Activated T-helper 1 cell treated with anti-CD3 and anti-CD28 coated beads, Interleukin-12 subunit alpha, Interleukin-12 subunit beta, Interleukin-2, Interleukin-4 antibody, amounts not matched to agents 30 ng/mL and 10 ng/mL and 1 ng/mL, durations not matched to agents 14 hours and 24 hours and 36 hours (primary cell): ENCODE results near the gene IQSEC1. TPM values are rescaled to one million over a fixed set of nuclear protein-coding genes. Genes with fewer than 3 reads are reported as not detected.

Source experiments
- DNase-seq: peaks from one replicate; pipeline ENCODE4 v3.0.0; 2021; ENCODE audit warnings: low spot score
- H3K27ac Mint-ChIP-seq: one replicate; pipeline ENCODE4 v1.8.0; 2021; ENCODE audit warnings: mild to moderate bottlenecking, mixed read lengths
- H3K27me3 Mint-ChIP-seq: one replicate; pipeline ENCODE4 v1.8.0; 2022; ENCODE audit warnings: mild to moderate bottlenecking, moderate library complexity, mixed read lengths; ENCODE audit not compliant: insufficient read depth
- H3K36me3 Mint-ChIP-seq: one replicate; pipeline ENCODE4 v1.8.0; 2021; ENCODE audit warnings: low read depth, mixed read lengths
- H3K4me1 Mint-ChIP-seq: one replicate; pipeline ENCODE4 v1.8.0; 2021; ENCODE audit warnings: low read depth, mixed read lengths
- H3K4me3 Mint-ChIP-seq: one replicate; pipeline ENCODE4 v1.8.0; 2021; ENCODE audit warnings: mild to moderate bottlenecking, moderate library complexity, mixed read lengths
- H3K9me3 Mint-ChIP-seq: one replicate; pipeline ENCODE4 v1.8.0; 2021; ENCODE audit warnings: mixed read lengths
- intact Hi-C: fragments of 100-400 bp; cut with micrococcal nuclease; formaldehyde crosslinking; loops from one replicate; pipeline ENCODE4 v1.15.1; 2024
- total RNA-seq: library from RNA; stranded (reverse); gene quantifications from 2 replicates; pipeline ENCODE4 v1.2.3, GENCODE V29; 2022

Gene IQSEC1
- total RNA-seq, 1 donor from 2014 or later = 31.4 TPM

DNA sequence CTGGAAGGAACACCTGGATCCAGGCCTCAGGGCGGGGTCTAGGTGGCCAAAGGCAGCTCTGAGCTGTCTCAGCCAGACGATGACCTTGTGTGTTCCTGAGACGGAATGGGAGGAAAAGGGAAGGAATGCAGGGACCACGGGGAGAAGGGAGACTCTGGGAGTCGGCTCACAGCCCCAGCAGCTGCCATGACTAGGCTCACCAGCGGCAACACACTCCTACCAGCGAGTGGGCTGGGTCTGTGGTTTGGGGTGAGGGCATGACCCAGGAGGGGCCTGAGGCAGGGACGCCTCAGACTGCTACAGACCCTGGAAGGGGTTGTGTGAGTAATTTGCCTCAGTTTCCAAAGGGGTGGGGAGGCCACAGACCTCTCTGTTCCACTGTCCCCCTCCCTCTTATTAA, 19.8 kb downstream of the IQSEC1 start:
- no peak overlapping the region for H3K27ac Mint-ChIP-seq
- no peak overlapping the region for H3K4me3 Mint-ChIP-seq
- no peak for DNase-seq
- H3K9me3 Mint-ChIP-seq = no peaks in the 10 kb centered on the region
- intact Hi-C loops = no loop called here
- no peaks in the 10 kb centered on the region for H3K36me3 Mint-ChIP-seq
- peaks cover 4% of the 10 kb centered on the region for H3K27me3 Mint-ChIP-seq
- peaks cover 6% of the 10 kb centered on the region for H3K4me1 Mint-ChIP-seq

DNA sequence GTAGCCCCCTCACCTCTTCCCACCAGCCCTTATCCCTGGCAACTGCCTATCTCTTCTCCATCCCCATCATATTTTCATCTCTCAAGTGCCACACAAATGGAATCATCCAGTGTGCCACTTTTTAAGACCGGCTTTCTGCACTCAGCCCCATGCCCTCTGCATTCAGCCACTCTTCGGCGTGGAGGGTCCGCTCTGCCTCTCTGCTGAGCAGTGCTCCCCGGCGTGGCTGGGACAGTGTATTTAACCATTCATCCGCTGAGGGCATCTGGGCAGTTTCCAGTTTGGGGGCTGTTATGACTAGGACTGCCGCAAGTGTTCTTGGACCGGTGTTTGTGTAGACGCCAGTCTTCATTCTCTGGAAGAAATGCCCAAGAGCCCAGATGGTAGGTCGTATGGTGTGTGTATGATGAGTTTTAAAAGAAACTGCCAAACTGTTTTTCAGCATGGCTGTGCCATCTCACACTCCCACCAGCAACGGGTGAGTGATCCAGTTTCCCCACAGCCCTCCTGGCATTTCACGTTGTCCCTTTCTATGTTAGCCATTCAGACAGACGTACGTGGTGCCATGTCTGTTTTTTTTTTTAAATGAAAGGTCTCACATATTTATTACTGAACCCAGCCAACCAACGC, 20.9 kb downstream of the IQSEC1 start:
- H3K4me1 Mint-ChIP-seq = peaks cover 6% of the 10 kb centered on the region
- peaks cover 4% of the 10 kb centered on the region for H3K27me3 Mint-ChIP-seq
- H3K4me3 Mint-ChIP-seq = no peak overlapping the region

DNA sequence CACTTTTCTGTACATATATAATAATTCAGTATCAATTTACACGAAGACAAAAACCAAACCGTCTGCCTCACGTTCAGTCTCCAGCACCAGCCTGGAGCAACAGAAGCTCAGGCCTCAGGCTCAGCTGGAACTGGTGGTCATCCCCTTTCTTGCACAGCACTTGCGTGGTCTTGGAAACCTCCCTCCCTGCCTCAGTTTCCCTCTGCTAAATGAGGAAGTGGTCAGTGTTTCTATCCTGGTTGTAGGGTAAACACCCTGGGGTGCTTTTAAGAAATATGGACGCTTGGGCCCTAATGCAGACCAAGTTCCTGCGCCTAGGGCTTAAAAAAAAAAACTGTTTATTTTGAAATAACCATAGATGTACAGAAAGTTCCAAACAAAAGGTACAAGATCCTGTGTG, 21.6 kb downstream of the IQSEC1 start:
- Mint-ChIP-seq H3K9me3 (no peaks in the 10 kb centered on the region), H3K27ac (no peak overlapping the region), H3K4me3 (no peak overlapping the region), H3K36me3 (no peaks in the 10 kb centered on the region), H3K27me3 (peaks cover 4% of the 10 kb centered on the region), H3K4me1 (peaks cover 11% of the 10 kb centered on the region)
- DNase-seq = no peak
- intact Hi-C loops = no loop called here

More for the DNA sequence above, 20.9 kb downstream of the IQSEC1 start:
- Mint-ChIP-seq H3K36me3 (no peaks in the 10 kb centered on the region), H3K27ac (no peak overlapping the region), H3K9me3 (no peaks in the 10 kb centered on the region)
- intact Hi-C loops = no loop called here
- DNase-seq = no peak

- Mint-ChIP-seq H3K4me3 (no peak overlapping the region), H3K27me3 (peaks cover 4% of the 10 kb centered on the region), H3K27ac (no peak overlapping the region), H3K9me3 (no peaks in the 10 kb centered on the region), H3K36me3 (no peaks in the 10 kb centered on the region), H3K4me1 (peaks cover 16% of the 10 kb centered on the region)
- DNase-seq = no peak
- intact Hi-C loops = no loop called here
Observed at GRCh38 chr3:13051066-13051465, 22.2 kb downstream of the IQSEC1 start.

- intact Hi-C loops = no loop called here
- Mint-ChIP-seq H3K36me3 (no peaks in the 10 kb centered on the region), H3K27ac (no peak overlapping the region), H3K4me1 (peaks cover 20% of the 10 kb centered on the region), H3K9me3 (no peaks in the 10 kb centered on the region), H3K27me3 (peaks cover 4% of the 10 kb centered on the region), H3K4me3 (no peak overlapping the region)
- DNase-seq = no peak
Observed at GRCh38 chr3:13050446-13050845, 22.8 kb downstream of the IQSEC1 start.

- intact Hi-C loops = no loop called here
- DNase-seq = no peak
- Mint-ChIP-seq H3K36me3 (no peaks in the 10 kb centered on the region), H3K4me1 (peaks cover 20% of the 10 kb centered on the region), H3K9me3 (no peaks in the 10 kb centered on the region), H3K27me3 (peaks cover 4% of the 10 kb centered on the region), H3K4me3 (no peak overlapping the region), H3K27ac (no peak overlapping the region)
Observed at GRCh38 chr3:13049400-13049799, 23.8 kb downstream of the IQSEC1 start.

DNA sequence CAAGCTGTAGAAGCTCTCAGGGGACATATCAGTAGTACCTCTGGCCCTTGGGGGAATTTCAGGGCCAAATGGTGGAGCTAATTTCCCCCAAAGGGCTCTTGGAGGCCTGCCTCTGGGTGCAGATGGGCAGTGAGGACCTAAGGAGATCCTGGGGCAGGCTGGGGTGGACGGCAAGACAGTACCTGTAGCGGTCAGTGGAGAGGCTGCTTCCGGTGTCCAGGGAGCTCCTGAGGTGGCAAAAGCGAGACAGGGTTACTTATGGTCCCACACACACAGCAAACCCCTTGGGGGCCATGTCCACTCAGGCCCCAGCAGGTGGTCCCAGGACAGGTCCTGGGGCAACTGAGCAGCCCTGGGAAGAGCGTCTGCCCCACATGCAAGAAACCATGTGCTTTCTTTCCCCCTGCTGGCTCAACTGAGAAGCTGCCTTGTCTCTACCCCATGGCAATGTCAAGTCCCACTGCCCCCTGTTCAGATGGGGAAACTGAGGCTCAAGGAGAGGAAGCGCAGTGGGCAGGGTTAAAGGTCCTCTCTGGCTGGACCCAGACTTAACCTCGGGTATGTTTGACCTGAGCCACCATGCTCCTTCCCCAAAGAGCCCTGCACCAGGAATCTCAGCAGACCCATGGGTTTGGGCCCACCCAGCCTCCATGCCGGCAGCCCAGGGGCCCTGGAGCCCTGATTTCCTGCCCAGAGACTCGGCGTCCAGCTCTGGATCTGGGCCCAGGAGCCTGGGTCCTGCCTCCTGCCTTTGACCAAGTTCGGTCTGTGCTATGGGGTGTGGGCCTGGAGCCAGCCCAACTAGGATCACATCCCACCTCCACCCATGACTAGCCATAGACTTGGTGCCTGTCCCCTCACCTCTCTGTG, 25.7 kb downstream of the IQSEC1 start:
- H3K27ac Mint-ChIP-seq = no peak overlapping the region
- H3K4me3 Mint-ChIP-seq = no peak overlapping the region
- intact Hi-C loops = no loop called here
- H3K4me1 Mint-ChIP-seq = peaks cover 20% of the 10 kb centered on the region
- H3K27me3 Mint-ChIP-seq = peaks cover 1% of the 10 kb centered on the region
- DNase-seq = no peak
- no peaks in the 10 kb centered on the region for H3K36me3 Mint-ChIP-seq
- no peaks in the 10 kb centered on the region for H3K9me3 Mint-ChIP-seq

DNA sequence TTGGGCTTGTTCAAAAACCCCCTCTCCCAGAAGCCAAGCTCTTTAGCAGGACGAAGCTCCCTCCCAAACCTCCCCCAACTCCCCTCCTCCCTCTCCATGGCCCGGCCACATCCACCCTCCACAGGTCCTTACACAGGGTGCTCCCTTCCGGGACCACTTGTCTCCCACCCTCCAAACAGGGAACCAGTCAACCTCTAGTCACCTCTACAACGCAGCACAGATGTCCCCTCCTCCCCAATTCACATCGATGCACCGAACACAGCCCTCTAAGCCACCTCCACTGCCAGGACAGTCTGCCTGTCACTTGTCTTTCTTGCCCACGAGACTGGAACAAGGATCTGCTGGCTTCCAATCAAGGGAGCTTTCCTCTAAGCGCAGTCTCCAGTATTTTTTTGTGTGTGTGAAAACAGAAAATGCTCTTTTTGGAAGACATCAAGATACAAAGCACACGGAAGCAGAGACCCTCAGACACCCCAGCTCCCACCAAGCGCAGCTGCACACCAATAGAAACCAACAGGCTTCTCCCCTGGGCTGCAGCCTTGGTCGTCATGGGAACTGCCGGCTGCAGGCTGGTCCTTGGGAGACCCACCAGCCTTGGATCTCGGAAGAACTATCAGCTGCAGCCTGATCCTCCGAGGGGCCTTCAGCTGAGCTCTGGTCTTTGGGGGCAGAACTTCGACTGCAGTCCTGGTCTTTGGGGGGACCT, 26.5 kb downstream of the IQSEC1 start:
- H3K9me3 Mint-ChIP-seq = no peaks in the 10 kb centered on the region
- intact Hi-C loops = no loop called here
- DNase-seq = no peak
- H3K27ac Mint-ChIP-seq = no peak overlapping the region
- no peaks in the 10 kb centered on the region for H3K36me3 Mint-ChIP-seq
- peaks cover 14% of the 10 kb centered on the region for H3K4me1 Mint-ChIP-seq
- H3K27me3 Mint-ChIP-seq = peaks cover 1% of the 10 kb centered on the region
- no peak overlapping the region for H3K4me3 Mint-ChIP-seq

DNA sequence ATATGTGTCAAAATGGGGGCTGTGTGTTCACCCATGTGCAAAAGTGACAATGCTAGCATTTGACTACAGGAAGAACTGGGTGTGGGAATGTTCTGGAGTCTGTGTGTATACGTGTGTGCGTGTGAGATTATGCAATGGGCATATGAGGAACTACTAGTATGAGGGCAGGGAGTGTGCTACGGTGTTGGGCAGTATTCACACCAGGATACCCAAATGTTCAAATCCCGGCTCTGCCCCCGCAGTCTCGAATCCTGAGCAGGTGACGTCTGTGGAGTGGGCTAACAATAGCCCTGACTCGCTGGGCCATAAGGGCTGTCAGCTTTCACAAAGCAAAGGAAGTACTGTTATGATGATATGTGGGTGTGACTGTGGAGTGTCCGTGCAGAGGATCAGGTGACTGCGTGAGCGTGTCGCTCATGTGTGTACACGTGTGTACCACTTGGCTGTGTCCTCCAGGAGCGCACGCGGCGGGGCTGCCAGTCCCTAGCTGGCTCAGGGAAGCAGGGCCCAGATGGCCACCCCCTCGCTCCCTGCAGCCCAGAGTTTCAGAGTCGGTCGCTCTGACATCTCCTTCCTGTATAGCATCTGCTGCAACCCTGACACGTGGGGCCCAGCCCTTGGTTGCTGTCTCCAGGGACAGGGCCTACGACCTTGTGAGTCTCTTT, 27.2 kb downstream of the IQSEC1 start:
- Mint-ChIP-seq H3K27me3 (peaks cover 1% of the 10 kb centered on the region), H3K4me1 (peaks cover 14% of the 10 kb centered on the region), H3K9me3 (no peaks in the 10 kb centered on the region), H3K27ac (no peak overlapping the region), H3K36me3 (no peaks in the 10 kb centered on the region), H3K4me3 (no peak overlapping the region)
- intact Hi-C loops = no loop called here
- no peak for DNase-seq

DNA sequence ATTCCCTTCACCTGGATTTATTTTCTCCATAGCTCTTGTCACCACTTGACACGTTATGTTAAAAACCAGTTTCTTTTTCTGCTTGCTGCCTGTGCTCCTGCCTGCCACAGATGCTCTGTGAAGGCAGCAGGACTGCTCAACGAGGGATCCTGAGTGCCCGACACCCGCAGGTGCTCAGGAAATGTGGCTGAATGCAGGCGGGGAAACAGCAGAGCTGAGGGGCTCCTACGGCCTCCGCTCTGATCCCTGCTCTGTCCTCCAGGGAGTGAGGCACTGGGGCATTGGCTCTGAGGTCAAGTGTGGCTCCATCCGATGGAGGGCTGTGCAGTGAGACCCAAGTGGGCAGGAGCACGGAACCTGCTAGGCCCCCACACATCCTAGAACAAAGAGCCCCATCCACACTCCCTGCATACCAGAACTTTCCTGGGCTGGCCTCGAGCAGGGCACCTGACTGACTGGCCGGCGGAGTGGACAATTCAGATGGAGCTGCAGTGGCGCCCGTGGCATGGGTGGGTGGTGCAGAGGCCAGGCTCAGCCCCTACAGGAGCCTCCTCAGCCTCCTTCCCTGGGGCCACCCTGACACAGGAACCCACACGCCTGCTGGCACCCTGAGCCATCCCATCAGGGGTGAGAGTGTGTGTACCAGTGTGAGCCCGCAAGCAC, 27.9 kb downstream of the IQSEC1 start:
- H3K4me3 Mint-ChIP-seq = no peak overlapping the region

GRCh38 chr3:13044496-13045240, 28.6 kb downstream of the IQSEC1 start:
- Mint-ChIP-seq H3K27ac (no peak overlapping the region), H3K4me3 (no peak overlapping the region)
- intact Hi-C loops = no loop called here

More for the DNA sequence above, 27.9 kb downstream of the IQSEC1 start:
- H3K27me3 Mint-ChIP-seq = peaks cover 1% of the 10 kb centered on the region
- no peak for DNase-seq
- no peak overlapping the region for H3K27ac Mint-ChIP-seq
- intact Hi-C loops = no loop called here
- no peaks in the 10 kb centered on the region for H3K9me3 Mint-ChIP-seq
- no peaks in the 10 kb centered on the region for H3K36me3 Mint-ChIP-seq
- peaks cover 19% of the 10 kb centered on the region for H3K4me1 Mint-ChIP-seq

DNA sequence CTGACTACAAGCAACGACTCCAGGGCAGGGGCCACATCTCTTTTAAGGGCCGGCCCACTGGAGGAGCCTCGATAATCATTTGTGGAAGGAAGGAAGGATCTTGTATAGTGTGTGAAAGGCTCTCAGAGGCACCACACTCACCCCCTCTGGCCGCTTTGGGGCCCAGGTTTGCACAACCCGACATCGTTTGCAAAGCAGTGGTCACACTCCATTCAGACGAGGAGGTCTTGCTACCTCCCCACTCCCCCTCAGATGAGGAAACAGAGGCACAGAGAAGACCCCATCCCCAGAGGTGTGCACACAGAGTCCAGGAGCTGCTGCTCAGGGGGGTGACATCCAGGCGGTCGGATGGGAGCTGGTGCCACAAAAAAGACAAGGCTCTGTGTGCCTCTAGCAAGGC, 29.6 kb downstream of the IQSEC1 start:
- intact Hi-C loops = no loop called here
- Mint-ChIP-seq H3K9me3 (no peaks in the 10 kb centered on the region), H3K27ac (no peak overlapping the region)

More at GRCh38 chr3:13044496-13045240, 28.6 kb downstream of the IQSEC1 start:
- Mint-ChIP-seq H3K27me3 (peaks cover 4% of the 10 kb centered on the region), H3K9me3 (no peaks in the 10 kb centered on the region), H3K36me3 (no peaks in the 10 kb centered on the region), H3K4me1 (peaks cover 26% of the 10 kb centered on the region)
- DNase-seq = no peak

More for the DNA sequence above, 29.6 kb downstream of the IQSEC1 start:
- Mint-ChIP-seq H3K27me3 (peaks cover 4% of the 10 kb centered on the region), H3K36me3 (no peaks in the 10 kb centered on the region), H3K4me3 (no peak overlapping the region), H3K4me1 (peaks cover 26% of the 10 kb centered on the region)
- DNase-seq = no peak
